Liver (tissue), 3 donors: ENCODE results near the gene INSYN2B.

Experiments used
- EGR1 ChIP-seq, 2 donors: IDR thresholded peaks; 2 replicates each; pipeline ENCODE4 v1.6.1; 2016 to 2018; ENCODE audit warnings: antibody characterized with exemption in 2 of 2, low read depth in 2 of 2
- GABPA ChIP-seq, 2 donors: IDR thresholded peaks in 1 of 2; conservative IDR thresholded peaks in 1 of 2; 2 replicates each; pipeline ENCODE4 v1.6.1; 2016; ENCODE audit warnings: antibody characterized with exemption in 2 of 2, mild to moderate bottlenecking in 1 of 2, moderate library complexity in 1 of 2
- NR2F2 ChIP-seq: IDR thresholded peaks from 2 replicates; pipeline ENCODE4 v1.6.1; 2016; ENCODE audit warnings: antibody characterized with exemption
- RAD21 ChIP-seq, 2 donors: IDR thresholded peaks; 2 replicates each; pipeline ENCODE4 v1.6.1; 2016; ENCODE audit warnings: antibody characterized with exemption in 2 of 2, mild to moderate bottlenecking in 2 of 2
- SP1 ChIP-seq: IDR thresholded peaks from 2 replicates; pipeline ENCODE4 v1.6.1; 2018; ENCODE audit warnings: antibody characterized with exemption, mild to moderate bottlenecking
- TAF1 ChIP-seq: conservative IDR thresholded peaks from 2 replicates; pipeline ENCODE4 v1.6.1; 2016; ENCODE audit warnings: antibody characterized with exemption, mild to moderate bottlenecking
- TF ChIP-seq, protein P1 (sequence below): fragments of 150-350 bp; IDR thresholded peaks from 2 replicates; pipeline ENCODE4 v1.5.1; 2017; ENCODE audit warnings: improper control_type of control experiment, low read depth, low read length; ENCODE audit not compliant: missing input control
- TF ChIP-seq, protein P2 (sequence below): IDR thresholded peaks from 2 replicates; pipeline ENCODE4 v1.6.1; 2016; ENCODE audit warnings: antibody characterized with exemption
- donor health status: healthy.
- donor health status: healthy.

DNA sequence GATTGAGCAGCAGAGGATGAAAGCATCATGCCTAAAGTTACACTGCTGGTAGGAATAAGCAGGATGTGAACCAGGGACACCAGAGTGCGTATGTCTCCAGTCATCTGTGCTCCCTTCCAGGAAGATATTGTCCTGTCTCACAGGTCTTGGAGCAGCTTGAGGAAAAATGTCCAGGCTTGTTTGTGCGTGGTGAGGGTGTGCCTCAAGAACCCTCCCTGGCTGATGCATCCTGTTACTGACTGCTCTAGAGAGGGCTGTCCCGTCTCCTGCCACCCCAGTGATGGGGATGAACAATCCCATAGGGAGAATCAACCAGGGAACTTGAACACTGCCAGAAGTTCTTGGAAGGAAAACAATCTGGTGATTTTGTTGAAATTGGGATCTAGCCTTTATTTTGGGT, 132.0 kb downstream of the INSYN2B start:
- TF ChIP-seq, protein P1, sequence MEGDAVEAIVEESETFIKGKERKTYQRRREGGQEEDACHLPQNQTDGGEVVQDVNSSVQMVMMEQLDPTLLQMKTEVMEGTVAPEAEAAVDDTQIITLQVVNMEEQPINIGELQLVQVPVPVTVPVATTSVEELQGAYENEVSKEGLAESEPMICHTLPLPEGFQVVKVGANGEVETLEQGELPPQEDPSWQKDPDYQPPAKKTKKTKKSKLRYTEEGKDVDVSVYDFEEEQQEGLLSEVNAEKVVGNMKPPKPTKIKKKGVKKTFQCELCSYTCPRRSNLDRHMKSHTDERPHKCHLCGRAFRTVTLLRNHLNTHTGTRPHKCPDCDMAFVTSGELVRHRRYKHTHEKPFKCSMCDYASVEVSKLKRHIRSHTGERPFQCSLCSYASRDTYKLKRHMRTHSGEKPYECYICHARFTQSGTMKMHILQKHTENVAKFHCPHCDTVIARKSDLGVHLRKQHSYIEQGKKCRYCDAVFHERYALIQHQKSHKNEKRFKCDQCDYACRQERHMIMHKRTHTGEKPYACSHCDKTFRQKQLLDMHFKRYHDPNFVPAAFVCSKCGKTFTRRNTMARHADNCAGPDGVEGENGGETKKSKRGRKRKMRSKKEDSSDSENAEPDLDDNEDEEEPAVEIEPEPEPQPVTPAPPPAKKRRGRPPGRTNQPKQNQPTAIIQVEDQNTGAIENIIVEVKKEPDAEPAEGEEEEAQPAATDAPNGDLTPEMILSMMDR, result no peak
- TF ChIP-seq SP1 (no peak), EGR1 (IDR thresholded peaks at IDR 0.05; ENCODE audit: low read depth in 2 of 2) (no peak), RAD21 (IDR thresholded peaks at IDR 0.05) (no peak), NR2F2 (no peak), GABPA (IDR thresholded peaks at IDR 0.05 in 1 of 2, conservative IDR thresholded peaks at IDR 0.05 in 1 of 2) (no peak), TAF1 (no peak)
- TF ChIP-seq, protein P2, sequence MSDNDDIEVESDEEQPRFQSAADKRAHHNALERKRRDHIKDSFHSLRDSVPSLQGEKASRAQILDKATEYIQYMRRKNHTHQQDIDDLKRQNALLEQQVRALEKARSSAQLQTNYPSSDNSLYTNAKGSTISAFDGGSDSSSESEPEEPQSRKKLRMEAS, result no peak
